ENCODE results near the gene TBC1D2. TPM values are rescaled to one million over a fixed set of nuclear protein-coding genes. Genes with fewer than 3 reads are reported as not detected.

TBC1D2 gene
- total RNA-seq, 1 donor from 2014 or later: 17.4 TPM

Other genes starting within 250 kb of the TBC1D2 start
- 26.3 TPM for gene NANS, start 198.9 kb downstream of the TBC1D2 start, total RNA-seq
- 37.2 TPM for gene TRIM14, start 136.4 kb downstream of the TBC1D2 start, total RNA-seq
- 3.7 TPM for gene CORO2A, start 63.0 kb downstream of the TBC1D2 start, total RNA-seq